Measurements from ENCODE around the gene CFAP46. TPM values are rescaled to one million over a fixed set of nuclear protein-coding genes. Genes with fewer than 3 reads are reported as not detected.
"Not testable (repeated sequence)": the region's sequence is repeated elsewhere in the genome, so short reads cannot be mapped to it uniquely, and the experiment has no call there.

Gene CFAP46
- total RNA-seq, 1 donor from 2014 or later, result 1.1 TPM

GRCh38 chr10:132783940-132784865 is 158.2 kb downstream of the CFAP46 start:
- intact Hi-C loops (cut with DNase I), result no loop called here

GRCh38 chr10:132783165-132783939 is 159.0 kb downstream of the CFAP46 start:
- DNase-seq (ENCODE audit: low spot score) (no peak), ATAC-seq (no peak)
- intact Hi-C loops (cut with DNase I), result no loop called here

More at GRCh38 chr10:132783940-132784865, 158.2 kb downstream of the CFAP46 start:
- ATAC-seq (no peak), DNase-seq (ENCODE audit: low spot score) (no peak)

GRCh38 chr10:132781556-132781955 is 160.8 kb downstream of the CFAP46 start:
- DNase-seq (ENCODE audit: low spot score) (no peak), ATAC-seq (no peak)
- intact Hi-C loops (cut with DNase I), result no loop called here

- intact Hi-C loops (cut with DNase I), result no loop called here
- ATAC-seq, result no peak
- DNase-seq (ENCODE audit: low spot score), result no peak
Measured at GRCh38 chr10:132780356-132780755, 162.0 kb downstream of the CFAP46 start.

- ATAC-seq (no peak), DNase-seq (ENCODE audit: low spot score) (no peak)
- intact Hi-C loops (cut with DNase I), result no loop called here
Measured at GRCh38 chr10:132779549-132780294, 162.6 kb downstream of the CFAP46 start.

- intact Hi-C loops (cut with DNase I), result no loop called here
- no peak for DNase-seq (ENCODE audit: low spot score)
- peak; percentile 16 for ATAC-seq
Measured at GRCh38 chr10:132777441-132777840, 164.9 kb downstream of the CFAP46 start.

- intact Hi-C loops (cut with DNase I), result no loop called here
- DNase-seq (ENCODE audit: low spot score) (no peak), ATAC-seq (no peak)
Measured at GRCh38 chr10:132776821-132777220, 165.5 kb downstream of the CFAP46 start.

GRCh38 chr10:132776186-132776585 is 166.2 kb downstream of the CFAP46 start:
- intact Hi-C loops (cut with DNase I), result no loop called here
- ATAC-seq (no peak), DNase-seq (ENCODE audit: low spot score) (no peak)

- ATAC-seq, result no peak
- no peak for DNase-seq (ENCODE audit: low spot score)
- intact Hi-C loops (cut with DNase I), result no loop called here
Measured at GRCh38 chr10:132774902-132775863, 167.2 kb downstream of the CFAP46 start.

GRCh38 chr10:132774181-132774901 is 168.0 kb downstream of the CFAP46 start:
- DNase-seq (ENCODE audit: low spot score), result no peak
- ATAC-seq, result no peak
- intact Hi-C loops (cut with DNase I), result no loop called here

GRCh38 chr10:132772816-132773215 is 169.6 kb downstream of the CFAP46 start:
- DNase-seq (ENCODE audit: low spot score); intact Hi-C loops (cut with DNase I); ATAC-seq: not testable (repeated sequence)

- intact Hi-C loops (cut with DNase I), result no loop called here
- no peak for DNase-seq (ENCODE audit: low spot score)
- ATAC-seq, result no peak
Measured at GRCh38 chr10:132770061-132771021, 172.0 kb downstream of the CFAP46 start.

GRCh38 chr10:132768346-132769248 is 173.8 kb downstream of the CFAP46 start:
- DNase-seq (ENCODE audit: low spot score), result no peak
- no peak for ATAC-seq
- intact Hi-C loops (cut with DNase I), result no loop called here

- ATAC-seq, result no peak
Measured at GRCh38 chr10:132766291-132766690, 176.1 kb downstream of the CFAP46 start.

GRCh38 chr10:132765435-132765834 is 176.9 kb downstream of the CFAP46 start:
- DNase-seq (ENCODE audit: low spot score) (no peak), ATAC-seq (no peak)
- intact Hi-C loops (cut with DNase I), result no loop called here

More at GRCh38 chr10:132766291-132766690, 176.1 kb downstream of the CFAP46 start:
- DNase-seq (ENCODE audit: low spot score), result no peak
- intact Hi-C loops (cut with DNase I), result no loop called here
